HepG2 (cell line): Measurements from ENCODE around the gene DLG4. TPM values are rescaled to one million over a fixed set of nuclear protein-coding genes. Genes with fewer than 3 reads are reported as not detected.

Source experiments
- ATAC-seq: fragments of 200-7000 bp; cut with Tn5 transposase; 3 replicates; pipeline ENCODE4 v1.9.1; 2020; ENCODE audit warnings: mild to moderate bottlenecking, moderate library complexity
- BruUV-seq: library from RNA; stranded (reverse); fragments of 400-500 nt; replicated peaks from 2 replicates; lab custom pipeline; 2021; lab: Mats Ljungman, UMichigan
- CTCF ChIA-PET: fragments of 300-600 bp; formaldehyde crosslinking; extraction: SDS; loops from one replicate; lab custom pipeline; 2021; ENCODE audit warnings: low total read pairs, inconsistent platforms, low intra/inter-chr PET ratio; lab: Yijun Ruan, JAX
- POLR2A ChIA-PET: fragments of 350-600 bp; sonication (Branson Sonifier 250); formaldehyde crosslinking; loops from one replicate; lab custom pipeline; 2020; ENCODE audit warnings: antibody characterized with exemption, inconsistent platforms; lab: Yijun Ruan, JAX
- DNase-seq: peaks from one replicate; pipeline ENCODE4 v3.0.0-alpha.2; 2015; ENCODE audit warnings: low spot score
- FAIRE-seq: peaks from 3 replicates; lab custom pipeline; 2011; peaks lifted over from hg19 to GRCh38; lab: Jason Lieb, UNC
- H2AFZ ChIP-seq: one replicate; pipeline ENCODE4 v1.6.1; 2011; ENCODE audit warnings: low read length, inconsistent platforms
- H3K27ac ChIP-seq: fragments of 300-600 bp; 3 replicates; pipeline ENCODE4 v1.8.0; 2011; ENCODE audit warnings: mixed run types, mild to moderate bottlenecking, mixed read lengths, low read length, inconsistent platforms; ENCODE audit not compliant: insufficient read depth; ENCODE audit errors: extremely low read length
- H3K27me3 ChIP-seq, 2 experiments: fragments of 200-600 bp in 1 of 2; 2 replicates in 1 of 2; 3 replicates in 1 of 2; pipeline versions ENCODE4 v1.6.0 to v1.8.0; 2011; ENCODE audit warnings: low read length in 2 of 2, mild to moderate bottlenecking in 2 of 2, moderate library complexity in 2 of 2, inconsistent platforms in 1 of 2; ENCODE audit not compliant: insufficient read depth in 2 of 2, control insufficient read depth in 1 of 2
- H3K36me3 ChIP-seq, 2 experiments: fragments of 200-600 bp in 1 of 2; replicated peaks in 1 of 2; 2 replicates in 1 of 2; 3 replicates in 1 of 2; pipeline versions ENCODE4 v1.5.1 to v1.8.0; 2011; ENCODE audit warnings: low read length in 2 of 2, inconsistent platforms in 1 of 2; ENCODE audit not compliant: insufficient read depth in 2 of 2, control insufficient read depth in 1 of 2
- H3K4me1 ChIP-seq: 2 replicates; pipeline ENCODE4 v1.5.1; 2012; ENCODE audit warnings: low read length, inconsistent platforms; ENCODE audit not compliant: insufficient read depth
- H3K4me2 ChIP-seq: 2 replicates; pipeline ENCODE4 v1.6.0; 2011; ENCODE audit warnings: low read depth, low read length, inconsistent platforms
- H3K4me3 ChIP-seq, 3 experiments: fragments of 200-600 bp in 1 of 3; sonication (generic), shearing (Covaris generic) in 1 of 3; replicated peaks in 1 of 3; 2 replicates each; pipeline ENCODE4 v1.5.1; 2011 to 2016; ENCODE audit warnings: low read length in 3 of 3, inconsistent platforms in 2 of 3, low read depth in 2 of 3, mild to moderate bottlenecking in 2 of 3, control low read depth in 1 of 3, mixed read lengths in 1 of 3; ENCODE audit not compliant: insufficient read depth in 1 of 3
- H3K79me2 ChIP-seq: one replicate; pipeline ENCODE4 v1.6.1; 2011; ENCODE audit warnings: low read length, inconsistent platforms; ENCODE audit not compliant: insufficient read depth
- H3K9ac ChIP-seq: 2 replicates; pipeline ENCODE4 v1.6.0; 2011; ENCODE audit warnings: mild to moderate bottlenecking, low read depth, low read length, inconsistent platforms; ENCODE audit not compliant: insufficient read depth
- H3K9me3 ChIP-seq: 2 replicates; pipeline ENCODE4 v1.5.1; 2012; ENCODE audit warnings: mild to moderate bottlenecking, low read length
- H4K20me1 ChIP-seq: 2 replicates; pipeline ENCODE4 v1.6.0; 2011; ENCODE audit warnings: inconsistent platforms, mild to moderate bottlenecking, low read length, moderate library complexity; ENCODE audit not compliant: insufficient read depth
- KLF13 ChIP-seq: sonication (generic); formaldehyde crosslinking; IDR thresholded peaks from 2 replicates; pipeline ENCODE4 v1.4.0; 2020; ENCODE audit warnings: mild to moderate bottlenecking, missing genetic modification reagents
- MBNL3 ChIP-seq: fragments of 250-450 bp; sonication (Bioruptor Pico); conservative IDR thresholded peaks from 2 replicates; pipeline ENCODE4 v1.8.0; 2022; ENCODE audit warnings: mild to moderate bottlenecking, inconsistent platforms
- PATZ1 ChIP-seq: sonication (generic); formaldehyde crosslinking; IDR thresholded peaks from 2 replicates; pipeline ENCODE4 v1.4.0; 2020; ENCODE audit warnings: missing genetic modification reagents
- SRF ChIP-seq: IDR thresholded peaks from 2 replicates; pipeline ENCODE4 v1.6.1; 2011; ENCODE audit warnings: mild to moderate bottlenecking, low read depth, low read length, moderate library complexity
- THAP11 ChIP-seq: IDR thresholded peaks from 2 replicates; pipeline ENCODE4 v1.6.1; 2016; ENCODE audit warnings: missing biosample characterization, missing genetic modification reagents
- ZNF263 ChIP-seq: sonication (generic); formaldehyde crosslinking; IDR thresholded peaks from 2 replicates; pipeline ENCODE4 v1.4.0; 2020; ENCODE audit warnings: missing genetic modification reagents
- ZNF652 ChIP-seq: IDR thresholded peaks from 2 replicates; pipeline ENCODE4 v1.6.1; 2016; ENCODE audit warnings: low read depth, borderline replicate concordance
- ZNF839 ChIP-seq: sonication (generic); formaldehyde crosslinking; IDR thresholded peaks from 2 replicates; pipeline ENCODE4 v1.4.0; 2020; ENCODE audit warnings: missing genetic modification reagents, mild to moderate bottlenecking, borderline replicate concordance
- ZSCAN25 ChIP-seq: sonication (generic); formaldehyde crosslinking; IDR thresholded peaks from 2 replicates; pipeline ENCODE4 v1.8.0; 2022; ENCODE audit warnings: mild to moderate bottlenecking, missing genetic modification reagents
- WGBS: methylation state at CpG from one replicate; pipeline ENCODE4 v1.1.6; 2017; ENCODE audit warnings: low lambda C conversion rate; 5-methylcytosine and 5-hydroxymethylcytosine counted together
- in situ Hi-C: cut with HindIII; loops from 2 replicates; pipeline ENCODE4 v1.10.0; 2017; ENCODE audit warnings: low pct_unique_long_range_greater_than_20kb; ENCODE audit not compliant: extremely low pct_ligation_motif_present
- intact Hi-C: fragments of 100-400 bp; cut with micrococcal nuclease; formaldehyde crosslinking; loops from one replicate; pipeline ENCODE4 v1.10.0; 2022; ENCODE audit not compliant: unreplicated experiment
- polyA plus RNA-seq, 8 experiments: library from polyadenylated mRNA; depleted of rRNA in 3 of 8; stranded (reverse) in 7 of 8; unstranded in 1 of 8; fragments of >200 nt; fragmentation: Illumina TruSeq in 4 of 8; extraction: Trizol in 4 of 8; gene quantifications; 2 replicates each; pipeline versions ENCODE4 v1.2.1 to v1.2.3, GENCODE V29; 2011 to 2016; ENCODE audit warnings: low read depth in 4 of 8, missing spikeins in 1 of 8, mixed read lengths in 1 of 8; ENCODE audit not compliant: insufficient read depth in 1 of 8
- total RNA-seq, 5 experiments: library from RNA; depleted of rRNA; stranded (reverse); fragments of >200 nt; fragmentation: Illumina TruSeq; extraction: Trizol; gene quantifications; 2 replicates each; pipeline ENCODE4 v1.2.3, GENCODE V29; 2016; ENCODE audit warnings: low read depth in 1 of 5
- TF ChIP-seq, protein P1 (sequence below): sonication (generic); formaldehyde crosslinking; IDR thresholded peaks from 2 replicates; pipeline ENCODE4 v1.4.0; 2020; ENCODE audit warnings: missing genetic modification reagents

DLG4 gene
- total and polyA plus RNA-seq, 2 of the 13 experiments (the other 11 are each of a cell fraction or from before 2014, with no cell fraction given), result 0.71 to 4.3 TPM

- FAIRE-seq (no peak), ATAC-seq (no peak), DNase-seq (no peak)
- peaks cover 4 to 15% of the 10 kb centered on the region in 2 experiments; a peak in 4 of 5 replicates for H3K36me3 ChIP-seq
- no peak overlapping the region for H3K27ac ChIP-seq
- POLR2A ChIA-PET, result interaction anchor here (1.7 to 4.3 kb wide), 2 partner anchors 17 to 39 kb away, joined by 5 to 76 read pairs; partner anchors contain the start of genes ASGR1 and DVL2
- peaks cover 14% of the 10 kb centered on the region for H3K79me2 ChIP-seq
- H2AFZ ChIP-seq, result no peak overlapping the region
- no peak overlapping the region for H3K9ac ChIP-seq
- H3K4me2 ChIP-seq, result peak overlapping the region; percentile 99
- intact Hi-C loops, result no loop called here
- TF ChIP-seq KLF13 (no peak), ZSCAN25 (CRISPR knock-in tag) (peak; percentile 95), MBNL3 (no peak), ZNF263 (CRISPR knock-in tag) (peak; percentile 67), THAP11 (0 out of 2 replicates have a peak, but pooled peaks have one; percentile 34), ZNF652 (CRISPR knock-in tag) (peak; percentile 94), PATZ1 (CRISPR knock-in tag) (peak; percentile 42; the same call in 1 of the 2 replicates), SRF (no peak), ZNF839 (CRISPR knock-in tag) (no peak)
- TF ChIP-seq, protein P1, sequence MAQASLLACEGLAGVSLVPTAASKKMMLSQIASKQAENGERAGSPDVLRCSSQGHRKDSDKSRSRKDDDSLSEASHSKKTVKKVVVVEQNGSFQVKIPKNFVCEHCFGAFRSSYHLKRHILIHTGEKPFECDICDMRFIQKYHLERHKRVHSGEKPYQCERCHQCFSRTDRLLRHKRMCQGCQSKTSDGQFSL (CRISPR knock-in tag), result peak; percentile 65; the same call in 1 of the 2 replicates
- H3K4me1 ChIP-seq, result peaks cover 75% of the 10 kb centered on the region
- in situ Hi-C loops, result loop anchor here (5.0 kb wide), 1 partner anchor 40 kb away; the partner anchor contains the start of gene ASGR1
- BruUV-seq, result no TSS peak
- CTCF ChIA-PET, result no interaction called here
- H4K20me1 ChIP-seq, result peaks cover 10% of the 10 kb centered on the region; the same call in 1 of the 2 replicates
- H3K4me3 ChIP-seq, result peak overlapping the region in 2 of 3 experiments; percentile 26 to 90; a peak in 4 of 6 replicates
- WGBS, result 11% methylated on average over 32 of the region's 32 CpGs
- peaks cover 0 to 4% of the 10 kb centered on the region in 2 experiments; a peak in 2 of 5 replicates for H3K27me3 ChIP-seq
- no peaks in the 10 kb centered on the region for H3K9me3 ChIP-seq
These were observed 2.3 kb downstream of the DLG4 start for GRCh38 chr17:7217113-7217987.
